WTC11 (cell line): ENCODE results near the gene RPS6KB2. TPM values are rescaled to one million over a fixed set of nuclear protein-coding genes. Genes with fewer than 3 reads are reported as not detected.

Experiments
- ATAC-seq: fragments of 200-7000 bp; cut with Tn5 transposase; 2 replicates; pipeline ENCODE4 v1.10.0; 2021; ENCODE audit warnings: mild to moderate bottlenecking, moderate library complexity
- CTCF ChIA-PET: fragments of 300-600 bp; sonication (Branson Sonifier 250); formaldehyde crosslinking; loops from one replicate; lab custom pipeline; 2021; ENCODE audit warnings: antibody characterized with exemption; lab: Charles Lee
- POLR2A ChIA-PET: fragments of 350-600 bp; sonication (Branson Sonifier 250); formaldehyde crosslinking; loops from one replicate; lab custom pipeline; 2021; ENCODE audit warnings: antibody characterized with exemption; lab: Charles Lee
- DNase-seq: peaks from one replicate; pipeline ENCODE4 v3.0.0; 2021; ENCODE audit warnings: low spot score
- H3K27ac Mint-ChIP-seq: 2 replicates; pipeline ENCODE4 v1.8.0; 2021; ENCODE audit warnings: mixed read lengths
- H3K27me3 Mint-ChIP-seq: 2 replicates; pipeline ENCODE4 v1.8.0; 2021; ENCODE audit warnings: low read depth, mild to moderate bottlenecking, moderate library complexity, mixed read lengths
- H3K36me3 Mint-ChIP-seq: 2 replicates; pipeline ENCODE4 v1.8.0; 2021; ENCODE audit warnings: mixed read lengths
- H3K4me1 Mint-ChIP-seq: 2 replicates; pipeline ENCODE4 v1.8.0; 2022; ENCODE audit warnings: mixed read lengths
- H3K4me3 Mint-ChIP-seq: 2 replicates; pipeline ENCODE4 v1.8.0; 2021; ENCODE audit warnings: mild to moderate bottlenecking, moderate library complexity, mixed read lengths
- H3K9me3 Mint-ChIP-seq: 2 replicates; pipeline ENCODE4 v1.8.0; 2021; ENCODE audit warnings: mixed read lengths
- AR ChIP-seq: fragments of 250-450 bp; sonication (Bioruptor Pico); IDR thresholded peaks from 2 replicates; pipeline ENCODE4 v1.9.0; 2021; ENCODE audit warnings: mild to moderate bottlenecking
- CREB1 ChIP-seq: sonication (generic); formaldehyde crosslinking; IDR thresholded peaks from 2 replicates; pipeline ENCODE4 v1.8.0; 2023; ENCODE audit warnings: mild to moderate bottlenecking, missing genetic modification reagents
- CREM ChIP-seq: sonication (generic); formaldehyde crosslinking; IDR thresholded peaks from 2 replicates; pipeline ENCODE4 v1.8.1; 2022; ENCODE audit warnings: mild to moderate bottlenecking, missing genetic modification reagents, moderate library complexity
- EMX1 ChIP-seq: fragments of 250-450 bp; sonication (Bioruptor Pico); IDR thresholded peaks from 2 replicates; pipeline ENCODE4 v1.8.0; 2021; ENCODE audit warnings: mild to moderate bottlenecking
- HMGA2 ChIP-seq: fragments of 250-450 bp; sonication (Bioruptor Pico); IDR thresholded peaks from 2 replicates; pipeline ENCODE4 v1.4.0; 2021; ENCODE audit warnings: mild to moderate bottlenecking, moderate library complexity
- MLX ChIP-seq: sonication (generic); formaldehyde crosslinking; IDR thresholded peaks from 2 replicates; pipeline ENCODE4 v1.8.1; 2023; ENCODE audit warnings: mild to moderate bottlenecking, missing genetic modification reagents, moderate library complexity
- NR1H2 ChIP-seq: sonication (generic); formaldehyde crosslinking; IDR thresholded peaks from 2 replicates; pipeline ENCODE4 v1.9.0; 2021; ENCODE audit warnings: mild to moderate bottlenecking, moderate library complexity, missing genetic modification reagents
- RELA ChIP-seq: sonication (generic); formaldehyde crosslinking; IDR thresholded peaks from 2 replicates; pipeline ENCODE4 v1.8.1; 2022; ENCODE audit warnings: missing genetic modification reagents, mild to moderate bottlenecking, borderline replicate concordance
- SMAD3 ChIP-seq: sonication (generic); formaldehyde crosslinking; IDR thresholded peaks from 2 replicates; pipeline ENCODE4 v1.8.0; 2022; ENCODE audit warnings: missing genetic modification reagents, mild to moderate bottlenecking, borderline replicate concordance
- SP1 ChIP-seq: sonication (generic); formaldehyde crosslinking; conservative IDR thresholded peaks from 2 replicates; pipeline ENCODE4 v1.8.1; 2022; ENCODE audit warnings: missing genetic modification reagents
- TEAD4 ChIP-seq: sonication (generic); formaldehyde crosslinking; IDR thresholded peaks from 2 replicates; pipeline ENCODE4 v1.8.0; 2022; ENCODE audit warnings: mild to moderate bottlenecking, missing genetic modification reagents
- ZBTB43 ChIP-seq: sonication (generic); formaldehyde crosslinking; IDR thresholded peaks from 2 replicates; pipeline ENCODE4 v1.8.1; 2023; ENCODE audit warnings: mild to moderate bottlenecking, missing genetic modification reagents
- ZNF416 ChIP-seq: fragments of 250-450 bp; sonication (Bioruptor Pico); IDR thresholded peaks from 2 replicates; pipeline ENCODE4 v1.9.0; 2021; ENCODE audit warnings: mild to moderate bottlenecking, inconsistent platforms
- ZNF512 ChIP-seq: sonication (generic); formaldehyde crosslinking; IDR thresholded peaks from 2 replicates; pipeline ENCODE4 v1.8.1; 2022; ENCODE audit warnings: missing genetic modification reagents, borderline replicate concordance
- total RNA-seq: library from RNA; stranded (reverse); gene quantifications from 3 replicates; pipeline ENCODE4 v1.2.3, GENCODE V29; 2021
- TF ChIP-seq, protein P1 (sequence below): fragments of 250-450 bp; sonication (Bioruptor Pico); IDR thresholded peaks from 2 replicates; pipeline ENCODE4 v2.1.2; 2022; ENCODE audit warnings: mild to moderate bottlenecking, moderate library complexity
- TF ChIP-seq, protein P2 (sequence below): sonication (generic); formaldehyde crosslinking; IDR thresholded peaks from 2 replicates; pipeline ENCODE4 v1.8.1; 2023; ENCODE audit warnings: mild to moderate bottlenecking, missing genetic modification reagents, borderline replicate concordance
- TF ChIP-seq, protein P3 (sequence below): sonication (generic); formaldehyde crosslinking; IDR thresholded peaks from 2 replicates; pipeline ENCODE4 v1.8.1; 2023; ENCODE audit warnings: mild to moderate bottlenecking, moderate library complexity, missing genetic modification reagents

The RPS6KB2 gene
- total RNA-seq, 1 experiment from 2014 or later, result 54.7 TPM

GRCh38 chr11:67448220-67448609, 19.9 kb downstream of the RPS6KB2 start:
- Mint-ChIP-seq H3K27ac (no peak overlapping the region), H3K27me3 (peaks cover 10% of the 10 kb centered on the region), H3K4me1 (0 out of 2 replicates have a peak, but pooled peaks cover 3% of the 10 kb centered on the region), H3K9me3 (no peaks in the 10 kb centered on the region)
- ATAC-seq (no peak), DNase-seq (no peak)
- TF ChIP-seq SMAD3, result no peak
- TF ChIP-seq MLX, result no peak
- TF ChIP-seq RELA (CRISPR knock-in tag), result no peak
- TF ChIP-seq CREM (CRISPR knock-in tag), result no peak
- TF ChIP-seq, protein P1, sequence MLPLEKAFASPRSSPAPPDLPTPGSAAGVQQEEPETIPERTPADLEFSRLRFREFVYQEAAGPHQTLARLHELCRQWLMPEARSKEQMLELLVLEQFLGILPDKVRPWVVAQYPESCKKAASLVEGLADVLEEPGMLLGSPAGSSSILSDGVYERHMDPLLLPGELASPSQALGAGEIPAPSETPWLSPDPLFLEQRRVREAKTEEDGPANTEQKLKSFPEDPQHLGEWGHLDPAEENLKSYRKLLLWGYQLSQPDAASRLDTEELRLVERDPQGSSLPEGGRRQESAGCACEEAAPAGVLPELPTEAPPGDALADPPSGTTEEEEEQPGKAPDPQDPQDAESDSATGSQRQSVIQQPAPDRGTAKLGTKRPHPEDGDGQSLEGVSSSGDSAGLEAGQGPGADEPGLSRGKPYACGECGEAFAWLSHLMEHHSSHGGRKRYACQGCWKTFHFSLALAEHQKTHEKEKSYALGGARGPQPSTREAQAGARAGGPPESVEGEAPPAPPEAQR (CRISPR knock-in tag), result no peak
- TF ChIP-seq AR, result no peak
- TF ChIP-seq NR1H2 (CRISPR knock-in tag), result no peak
- no peak for TF ChIP-seq TEAD4 (CRISPR knock-in tag)
- TF ChIP-seq ZBTB43, result no peak
- no peak for TF ChIP-seq SP1 (CRISPR knock-in tag)
- TF ChIP-seq, protein P2, sequence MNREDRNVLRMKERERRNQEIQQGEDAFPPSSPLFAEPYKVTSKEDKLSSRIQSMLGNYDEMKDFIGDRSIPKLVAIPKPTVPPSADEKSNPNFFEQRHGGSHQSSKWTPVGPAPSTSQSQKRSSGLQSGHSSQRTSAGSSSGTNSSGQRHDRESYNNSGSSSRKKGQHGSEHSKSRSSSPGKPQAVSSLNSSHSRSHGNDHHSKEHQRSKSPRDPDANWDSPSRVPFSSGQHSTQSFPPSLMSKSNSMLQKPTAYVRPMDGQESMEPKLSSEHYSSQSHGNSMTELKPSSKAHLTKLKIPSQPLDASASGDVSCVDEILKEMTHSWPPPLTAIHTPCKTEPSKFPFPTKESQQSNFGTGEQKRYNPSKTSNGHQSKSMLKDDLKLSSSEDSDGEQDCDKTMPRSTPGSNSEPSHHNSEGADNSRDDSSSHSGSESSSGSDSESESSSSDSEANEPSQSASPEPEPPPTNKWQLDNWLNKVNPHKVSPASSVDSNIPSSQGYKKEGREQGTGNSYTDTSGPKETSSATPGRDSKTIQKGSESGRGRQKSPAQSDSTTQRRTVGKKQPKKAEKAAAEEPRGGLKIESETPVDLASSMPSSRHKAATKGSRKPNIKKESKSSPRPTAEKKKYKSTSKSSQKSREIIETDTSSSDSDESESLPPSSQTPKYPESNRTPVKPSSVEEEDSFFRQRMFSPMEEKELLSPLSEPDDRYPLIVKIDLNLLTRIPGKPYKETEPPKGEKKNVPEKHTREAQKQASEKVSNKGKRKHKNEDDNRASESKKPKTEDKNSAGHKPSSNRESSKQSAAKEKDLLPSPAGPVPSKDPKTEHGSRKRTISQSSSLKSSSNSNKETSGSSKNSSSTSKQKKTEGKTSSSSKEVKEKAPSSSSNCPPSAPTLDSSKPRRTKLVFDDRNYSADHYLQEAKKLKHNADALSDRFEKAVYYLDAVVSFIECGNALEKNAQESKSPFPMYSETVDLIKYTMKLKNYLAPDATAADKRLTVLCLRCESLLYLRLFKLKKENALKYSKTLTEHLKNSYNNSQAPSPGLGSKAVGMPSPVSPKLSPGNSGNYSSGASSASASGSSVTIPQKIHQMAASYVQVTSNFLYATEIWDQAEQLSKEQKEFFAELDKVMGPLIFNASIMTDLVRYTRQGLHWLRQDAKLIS (CRISPR knock-in tag), result no peak
- no peak for TF ChIP-seq EMX1 (CRISPR knock-in tag)
- TF ChIP-seq, protein P3, sequence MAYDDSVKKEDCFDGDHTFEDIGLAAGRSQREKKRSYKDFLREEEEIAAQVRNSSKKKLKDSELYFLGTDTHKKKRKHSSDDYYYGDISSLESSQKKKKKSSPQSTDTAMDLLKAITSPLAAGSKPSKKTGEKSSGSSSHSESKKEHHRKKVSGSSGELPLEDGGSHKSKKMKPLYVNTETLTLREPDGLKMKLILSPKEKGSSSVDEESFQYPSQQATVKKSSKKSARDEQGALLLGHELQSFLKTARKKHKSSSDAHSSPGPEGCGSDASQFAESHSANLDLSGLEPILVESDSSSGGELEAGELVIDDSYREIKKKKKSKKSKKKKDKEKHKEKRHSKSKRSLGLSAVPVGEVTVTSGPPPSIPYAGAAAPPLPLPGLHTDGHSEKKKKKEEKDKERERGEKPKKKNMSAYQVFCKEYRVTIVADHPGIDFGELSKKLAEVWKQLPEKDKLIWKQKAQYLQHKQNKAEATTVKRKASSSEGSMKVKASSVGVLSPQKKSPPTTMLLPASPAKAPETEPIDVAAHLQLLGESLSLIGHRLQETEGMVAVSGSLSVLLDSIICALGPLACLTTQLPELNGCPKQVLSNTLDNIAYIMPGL (CRISPR knock-in tag), result no peak
- no peak for TF ChIP-seq ZNF416 (CRISPR knock-in tag)
- TF ChIP-seq CREB1 (CRISPR knock-in tag), result no peak
- TF ChIP-seq HMGA2, result no peak
- no peak for TF ChIP-seq ZNF512
- TF ChIP-seq, all 79 proteins: peak for 0
- CTCF ChIA-PET, result interaction anchor here (1.0 to 1.1 kb wide), 2 partner anchors 47 to 131 kb away, joined by 5 to 6 read pairs; partner anchors contain the start of gene PPP1CA
- Mint-ChIP-seq H3K36me3 (no peaks in the 10 kb centered on the region), H3K4me3 (no peak overlapping the region)
- POLR2A ChIA-PET, result no interaction called here
